Breast epithelium (tissue), 4 donors: ENCODE measurements around the gene NRL. TPM values are rescaled to one million over a fixed set of nuclear protein-coding genes. Genes with fewer than 3 reads are reported as not detected.

Experiments
- DNase-seq, 2 donors: peaks; one replicate each; pipeline ENCODE4 v3.0.0-alpha.2; 2019; ENCODE audit warnings: low spot score in 2 of 2
- H3K27ac ChIP-seq, 2 donors: fragments of 200-600 bp; sonication (generic) in 1 of 2; one replicate each; pipeline ENCODE4 v1.5.1; 2016 to 2019; ENCODE audit warnings: mild to moderate bottlenecking in 1 of 2
- H3K27me3 ChIP-seq, 2 donors: fragments of 200-600 bp; sonication (generic) in 1 of 2; one replicate each; pipeline versions ENCODE4 v1.5.1 to v1.6.0; 2017 to 2019; ENCODE audit warnings: control low read depth in 1 of 2, mild to moderate bottlenecking in 1 of 2
- H3K36me3 ChIP-seq: fragments of 200-600 bp; one replicate; pipeline ENCODE4 v1.5.1; 2019
- H3K4me1 ChIP-seq, 2 donors: fragments of 200-600 bp; sonication (generic); one replicate each; pipeline ENCODE4 v1.5.1; 2016 to 2019; ENCODE audit warnings: control low read depth in 1 of 2
- H3K4me3 ChIP-seq, 3 donors: fragments of 200-600 bp; sonication (generic); 1 replicate in 2 of 3; 2 replicates in 1 of 3; pipeline ENCODE4 v1.5.1; 2016 to 2019; ENCODE audit warnings: mild to moderate bottlenecking in 3 of 3, moderate library complexity in 2 of 3
- H3K9me3 ChIP-seq, 2 donors: fragments of 200-600 bp; sonication (generic) in 1 of 2; one replicate each; pipeline ENCODE4 v1.5.1; 2016 to 2019; ENCODE audit warnings: control low read depth in 1 of 2
- POLR2A ChIP-seq: fragments of 450-650 bp; IDR thresholded peaks from one replicate; pipeline ENCODE4 v1.6.1; 2016; ENCODE audit warnings: antibody characterized with exemption, mild to moderate bottlenecking, moderate library complexity
- POLR2AphosphoS5 ChIP-seq, 3 donors: sonication (generic); formaldehyde crosslinking; IDR thresholded peaks; one replicate each; pipeline ENCODE4 v1.6.1; 2017; ENCODE audit warnings: antibody characterized with exemption in 3 of 3
- intact Hi-C: fragments of 100-400 bp; cut with DNase I; formaldehyde crosslinking; loops from one replicate; pipeline ENCODE4 v1.15.1; 2023; ENCODE audit warnings: low total_unique reads
- total RNA-seq, 3 donors: library from RNA; depleted of rRNA; stranded (reverse); fragments of >200 nt; gene quantifications; one replicate each; pipeline ENCODE4 v1.1.0, GENCODE V29; 2016
- TF ChIP-seq, protein P1 (sequence below), 3 donors: fragments of 450-650 bp; IDR thresholded peaks; one replicate each; pipeline ENCODE4 v1.5.1; 2016 to 2017; ENCODE audit warnings: antibody characterized with exemption in 3 of 3, mild to moderate bottlenecking in 3 of 3, moderate library complexity in 3 of 3

Gene NRL
- total RNA-seq, 3 donors from 2014 or later, result 2.1 to 5.6 (median 2.5) TPM

DNA sequence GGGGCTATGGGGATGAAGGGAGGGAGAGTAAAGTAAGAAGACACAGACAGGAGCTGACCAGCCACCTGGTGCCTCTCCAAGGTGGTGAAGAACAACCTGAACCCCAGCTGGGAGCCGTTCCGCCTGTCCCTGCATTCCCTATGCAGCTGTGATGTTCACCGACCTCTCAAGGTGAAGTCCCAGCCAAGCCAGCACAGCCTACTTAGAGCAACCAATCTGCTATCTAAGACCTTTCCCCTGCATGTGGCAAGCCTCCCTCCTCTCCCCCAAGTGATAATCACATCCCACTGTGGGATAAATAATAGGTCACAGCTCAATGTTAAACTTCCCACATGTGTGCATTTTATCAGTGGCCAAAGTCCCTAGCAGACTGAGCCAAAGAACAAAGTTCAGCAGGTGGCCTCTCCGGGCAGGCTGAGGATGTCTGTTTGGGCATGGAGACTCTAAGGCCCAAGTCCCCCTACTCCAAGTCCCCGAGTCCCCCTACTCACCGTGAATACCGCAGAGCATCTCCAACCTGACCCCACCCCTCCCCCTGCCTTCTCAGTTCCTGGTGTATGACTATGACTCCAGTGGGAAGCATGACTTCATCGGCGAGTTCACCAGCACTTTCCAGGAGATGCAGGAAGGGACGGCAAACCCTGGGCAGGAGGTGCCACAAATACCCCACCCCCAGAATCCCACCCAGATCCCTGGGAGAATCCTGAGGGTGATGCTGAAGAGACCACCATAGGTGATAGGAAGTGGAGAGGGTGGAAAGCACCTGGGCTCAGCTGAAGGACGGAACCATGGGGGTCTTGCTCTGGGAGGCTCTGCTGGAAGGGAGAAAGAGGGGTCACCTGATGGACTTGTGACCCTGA, 39.9 kb downstream of the NRL start:
- H3K4me3 ChIP-seq, result no peak overlapping the region
- no peaks in the 10 kb centered on the region for H3K9me3 ChIP-seq
- no peak overlapping the region for H3K27ac ChIP-seq
- intact Hi-C loops, result loop anchor here (10.0 kb wide), 1 partner anchor 1590 kb away; no protein-coding TSS in a partner anchor
- H3K36me3 ChIP-seq, result no peaks in the 10 kb centered on the region
- H3K27me3 ChIP-seq, result peaks cover 0 to 6% of the 10 kb centered on the region in 2 donors
- no peak for DNase-seq
- H3K4me1 ChIP-seq, result no peaks in the 10 kb centered on the region
- TF ChIP-seq POLR2AphosphoS5 (IDR thresholded peaks at IDR 0.05) (no peak), POLR2A (no peak)
- TF ChIP-seq, protein P1, sequence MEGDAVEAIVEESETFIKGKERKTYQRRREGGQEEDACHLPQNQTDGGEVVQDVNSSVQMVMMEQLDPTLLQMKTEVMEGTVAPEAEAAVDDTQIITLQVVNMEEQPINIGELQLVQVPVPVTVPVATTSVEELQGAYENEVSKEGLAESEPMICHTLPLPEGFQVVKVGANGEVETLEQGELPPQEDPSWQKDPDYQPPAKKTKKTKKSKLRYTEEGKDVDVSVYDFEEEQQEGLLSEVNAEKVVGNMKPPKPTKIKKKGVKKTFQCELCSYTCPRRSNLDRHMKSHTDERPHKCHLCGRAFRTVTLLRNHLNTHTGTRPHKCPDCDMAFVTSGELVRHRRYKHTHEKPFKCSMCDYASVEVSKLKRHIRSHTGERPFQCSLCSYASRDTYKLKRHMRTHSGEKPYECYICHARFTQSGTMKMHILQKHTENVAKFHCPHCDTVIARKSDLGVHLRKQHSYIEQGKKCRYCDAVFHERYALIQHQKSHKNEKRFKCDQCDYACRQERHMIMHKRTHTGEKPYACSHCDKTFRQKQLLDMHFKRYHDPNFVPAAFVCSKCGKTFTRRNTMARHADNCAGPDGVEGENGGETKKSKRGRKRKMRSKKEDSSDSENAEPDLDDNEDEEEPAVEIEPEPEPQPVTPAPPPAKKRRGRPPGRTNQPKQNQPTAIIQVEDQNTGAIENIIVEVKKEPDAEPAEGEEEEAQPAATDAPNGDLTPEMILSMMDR (IDR thresholded peaks at IDR 0.05), result no peak

DNA sequence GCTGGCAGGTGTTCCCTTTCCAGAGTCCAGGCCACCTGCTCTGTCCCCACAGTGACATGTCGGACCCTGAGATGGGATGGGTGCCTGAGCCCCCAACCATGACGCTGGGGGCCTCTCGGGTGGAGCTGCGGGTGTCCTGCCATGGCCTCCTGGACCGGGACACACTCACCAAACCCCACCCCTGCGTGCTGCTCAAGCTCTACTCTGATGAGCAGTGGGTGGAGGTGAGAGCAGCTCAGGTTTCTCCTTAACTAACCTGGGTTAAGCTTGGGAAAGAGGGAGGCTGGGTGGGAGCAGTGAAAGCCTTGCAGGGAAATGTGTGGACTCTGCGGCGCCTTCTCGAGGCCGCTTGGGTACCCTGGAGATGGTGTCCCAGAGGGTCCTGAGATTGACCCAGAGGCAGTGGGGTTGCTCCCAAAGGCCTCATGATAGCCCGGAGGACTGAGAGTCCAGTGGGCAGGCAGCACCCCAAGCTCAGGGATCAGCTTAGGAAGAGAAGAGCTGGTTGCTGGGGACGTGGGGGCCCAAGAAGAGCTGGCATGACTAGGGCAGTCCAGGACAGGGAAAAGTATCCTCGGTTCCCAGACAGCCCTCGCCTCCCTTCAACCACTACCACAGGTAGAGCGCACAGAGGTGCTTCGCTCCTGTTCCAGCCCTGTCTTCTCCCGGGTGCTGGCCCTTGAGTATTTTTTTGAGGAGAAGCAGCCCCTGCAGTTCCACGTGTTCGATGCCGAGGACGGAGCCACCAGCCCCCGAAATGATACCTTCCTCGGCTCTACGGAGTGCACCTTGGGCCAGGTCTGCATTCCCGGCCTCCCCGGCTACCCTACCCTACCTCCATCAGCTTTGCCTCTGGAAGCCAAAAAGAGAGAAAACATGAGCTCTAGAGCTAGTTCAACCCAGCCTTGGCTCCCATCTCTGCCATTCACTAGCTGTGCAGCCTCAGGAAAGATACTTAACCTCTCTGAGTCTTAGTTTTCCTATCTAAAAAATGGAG, 41.6 kb downstream of the NRL start:
- H3K27me3 ChIP-seq, result peaks cover 0 to 6% of the 10 kb centered on the region in 2 donors
- no peaks in the 10 kb centered on the region for H3K9me3 ChIP-seq
- no peaks in the 10 kb centered on the region for H3K36me3 ChIP-seq
- TF ChIP-seq POLR2AphosphoS5 (IDR thresholded peaks at IDR 0.05) (no peak), POLR2A (no peak)
- TF ChIP-seq, protein P1 (IDR thresholded peaks at IDR 0.05), result no peak
- no peaks in the 10 kb centered on the region for H3K4me1 ChIP-seq
- no peak overlapping the region for H3K4me3 ChIP-seq
- intact Hi-C loops, result loop anchor here (10.0 kb wide), 1 partner anchor 1588 kb away; no protein-coding TSS in a partner anchor
- no peak overlapping the region for H3K27ac ChIP-seq
- no peak for DNase-seq

DNA sequence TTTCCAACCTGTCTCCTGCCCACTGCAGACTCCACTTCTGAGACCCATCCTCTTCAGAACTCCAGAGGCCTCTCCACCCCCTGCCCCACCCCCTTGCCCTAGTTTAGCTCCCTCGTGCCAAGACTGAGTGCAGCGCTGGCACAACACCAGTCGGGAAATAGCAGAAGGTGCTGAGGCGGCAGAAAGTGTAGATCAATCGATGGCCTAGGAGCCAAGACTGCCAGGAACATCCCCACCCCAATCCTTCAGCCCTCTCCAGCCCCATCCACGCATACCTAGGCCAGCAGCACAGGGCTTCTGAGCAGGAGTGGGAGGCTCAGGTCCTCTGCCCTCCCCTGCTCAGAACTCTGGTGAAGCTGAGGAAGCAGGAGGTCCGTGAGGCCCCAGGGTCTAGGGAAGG, 42.3 kb downstream of the NRL start:
- no peak for DNase-seq
- Histone ChIP-seq H3K36me3 (no peaks in the 10 kb centered on the region), H3K27ac (no peak overlapping the region), H3K27me3 (peaks cover 0 to 6% of the 10 kb centered on the region in 2 donors), H3K4me1 (no peaks in the 10 kb centered on the region), H3K9me3 (no peaks in the 10 kb centered on the region), H3K4me3 (no peak overlapping the region)
- intact Hi-C loops, result loop anchor here (10.0 kb wide), 1 partner anchor 1588 kb away; no protein-coding TSS in a partner anchor
- TF ChIP-seq, protein P1 (IDR thresholded peaks at IDR 0.05), result no peak
- no peak for TF ChIP-seq POLR2AphosphoS5 (IDR thresholded peaks at IDR 0.05)
- no peak for TF ChIP-seq POLR2A

DNA sequence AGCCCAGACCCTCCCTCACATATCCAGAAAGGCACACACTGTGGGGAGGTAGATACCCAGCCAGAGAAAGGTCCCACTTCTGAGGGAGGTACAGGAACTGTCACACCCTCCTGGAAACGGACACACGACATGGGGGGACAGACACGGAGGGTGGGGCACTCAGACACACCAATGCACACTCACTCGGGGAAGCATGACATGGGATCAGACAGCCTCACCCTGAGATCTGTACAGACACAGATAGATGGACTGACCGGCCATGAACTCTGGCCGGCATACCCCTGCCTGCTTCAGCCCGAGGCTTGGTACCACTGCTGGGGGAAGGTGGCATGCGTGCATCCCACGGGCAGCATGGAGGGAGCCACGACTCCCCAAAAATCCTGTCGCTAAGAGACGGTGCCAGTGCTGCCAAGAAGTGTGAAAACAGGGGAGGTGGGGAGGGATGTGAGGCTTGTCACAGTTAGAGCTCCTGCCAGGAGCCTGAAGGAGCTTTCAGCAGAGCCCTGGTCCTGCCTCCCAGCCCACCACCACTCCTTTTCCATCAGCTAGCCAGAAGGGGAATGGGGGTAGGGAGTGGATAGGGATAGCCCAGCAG, 42.8 kb downstream of the NRL start:
- H3K27ac ChIP-seq, result no peak overlapping the region
- no peaks in the 10 kb centered on the region for H3K36me3 ChIP-seq
- H3K9me3 ChIP-seq, result no peaks in the 10 kb centered on the region
- no peaks in the 10 kb centered on the region for H3K4me1 ChIP-seq
- DNase-seq, result no peak
- intact Hi-C loops, result loop anchor here (10.0 kb wide), 1 partner anchor 1587 kb away; no protein-coding TSS in a partner anchor
- no peak overlapping the region for H3K4me3 ChIP-seq
- peaks cover 0 to 6% of the 10 kb centered on the region in 2 donors for H3K27me3 ChIP-seq
- TF ChIP-seq POLR2A, result no peak
- TF ChIP-seq, protein P1 (IDR thresholded peaks at IDR 0.05), result no peak
- no peak for TF ChIP-seq POLR2AphosphoS5 (IDR thresholded peaks at IDR 0.05)
